Right renal pelvis (tissue), 4 donors: ENCODE results near the gene GABRB1. TPM values are rescaled to one million over a fixed set of nuclear protein-coding genes. Genes with fewer than 3 reads are reported as not detected.

Experiments
- DNase-seq, 4 donors: peaks; one replicate each; pipeline ENCODE4 v3.0.0-alpha.2; 2013; ENCODE audit warnings: low read depth in 4 of 4, low spot score in 3 of 4, missing footprints in 1 of 4
- polyA plus RNA-seq, 4 donors: library from polyadenylated mRNA; unstranded; fragments of 120-200 nt; gene quantifications; one replicate each; pipeline ENCODE4 v1.2.1, GENCODE V29; 2013; ENCODE audit not compliant: insufficient read length in 4 of 4

The GABRB1 gene
- polyA plus RNA-seq, 4 donors = 0.26 to 0.64 (median 0.52) TPM

DNA sequence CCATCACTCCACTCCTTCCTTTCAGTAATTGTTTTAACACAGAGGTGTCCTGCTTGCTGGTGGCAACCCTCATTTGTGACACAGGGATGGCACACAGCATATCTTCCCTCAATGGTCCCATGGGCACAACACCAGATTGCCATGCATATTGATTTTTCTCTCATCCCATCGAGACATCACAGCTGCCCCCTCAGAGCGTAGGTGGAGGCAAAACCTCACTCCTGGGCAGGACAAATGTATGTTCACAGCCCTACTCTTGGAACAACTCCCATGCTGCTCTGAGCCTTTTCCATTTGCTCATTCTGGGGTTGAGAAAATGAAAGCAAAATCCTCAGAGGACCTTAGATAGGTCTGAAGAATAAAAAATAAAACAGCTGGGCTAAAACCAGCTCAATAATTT lies 172.2 kb downstream of the GABRB1 start:
- DNase-seq = no peak

- DNase-seq = no peak
Measured at GRCh38 chr4:47207555-47207954, 176.2 kb downstream of the GABRB1 start.

- DNase-seq = no peak
Measured at GRCh38 chr4:47209833-47210232, 178.5 kb downstream of the GABRB1 start.

DNA sequence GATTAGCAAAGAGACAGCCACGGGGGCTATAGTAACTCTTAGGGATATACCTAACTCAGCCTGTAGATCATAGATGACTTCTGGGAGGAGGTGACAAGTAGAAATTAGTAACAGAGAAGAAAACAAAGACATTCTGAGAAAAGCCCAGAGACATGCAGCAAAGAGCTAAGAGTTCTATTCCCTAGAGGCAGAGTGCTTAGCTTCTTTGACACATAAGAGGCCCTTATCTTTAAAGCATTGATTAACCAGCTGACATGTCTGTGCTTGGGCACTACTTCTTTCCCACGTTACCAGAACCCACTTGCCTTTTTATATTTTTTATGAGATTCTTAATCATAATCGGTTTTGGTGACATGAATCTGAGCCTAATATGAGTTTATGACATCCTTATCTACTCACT lies 179.5 kb downstream of the GABRB1 start:
- no peak for DNase-seq

DNA sequence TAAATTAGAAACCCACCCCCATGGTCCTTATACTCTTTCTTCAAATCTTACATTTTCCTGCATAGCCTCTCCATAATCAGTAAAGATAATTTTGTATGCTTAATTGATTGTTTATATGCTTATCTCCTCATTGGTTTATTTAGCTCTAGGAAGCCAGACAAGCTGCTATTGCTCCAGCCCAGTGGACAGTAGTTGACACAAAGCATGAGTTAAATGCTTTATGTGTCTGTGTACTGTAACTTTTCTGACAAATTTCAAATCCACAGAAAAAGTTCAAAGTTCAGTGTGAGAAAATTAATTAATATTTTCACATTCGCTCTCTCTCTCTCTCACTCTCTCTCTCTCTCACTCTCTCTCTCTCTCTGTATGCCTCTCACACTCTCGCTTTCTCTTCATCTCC lies 181.7 kb downstream of the GABRB1 start:
- DNase-seq = no peak

DNA sequence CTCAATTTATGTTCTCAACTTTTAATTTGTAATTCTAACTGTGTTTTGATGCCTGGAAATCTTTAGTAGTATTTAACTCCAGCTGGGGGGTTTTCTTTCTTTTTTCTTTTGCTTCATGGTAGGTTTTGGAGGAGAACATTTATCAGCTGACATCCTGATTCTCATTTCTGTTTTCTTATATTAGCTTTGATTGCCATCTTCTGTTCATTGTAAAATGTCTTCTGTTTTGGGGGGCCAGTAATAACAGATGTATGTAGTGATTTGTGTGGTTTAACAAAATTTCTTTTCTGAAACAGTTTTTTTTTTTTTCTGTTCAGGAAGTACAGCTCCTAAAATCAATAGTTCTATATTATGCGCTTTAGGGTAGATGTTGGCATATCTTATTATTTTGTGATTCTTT lies 182.2 kb downstream of the GABRB1 start:
- DNase-seq = no peak

DNA sequence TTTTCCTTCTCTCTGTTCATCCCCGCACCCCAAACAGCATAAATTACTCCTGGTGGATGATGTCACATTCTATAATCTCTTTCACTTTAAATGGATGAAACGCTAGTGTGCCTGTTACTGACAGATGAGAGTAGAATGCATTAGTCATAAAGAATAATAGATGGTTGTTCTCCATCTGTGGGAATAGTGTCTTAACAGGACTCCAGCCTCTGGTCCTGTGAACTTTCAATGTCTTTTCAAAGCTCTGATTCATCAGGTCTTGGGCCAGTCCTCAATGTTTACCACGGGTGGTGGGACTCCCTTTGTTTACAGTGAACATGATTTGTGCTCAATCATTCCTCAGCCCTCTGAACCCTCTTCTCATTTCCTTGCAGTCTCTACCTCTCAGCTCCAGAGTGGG lies 182.6 kb downstream of the GABRB1 start:
- no peak for DNase-seq

DNA sequence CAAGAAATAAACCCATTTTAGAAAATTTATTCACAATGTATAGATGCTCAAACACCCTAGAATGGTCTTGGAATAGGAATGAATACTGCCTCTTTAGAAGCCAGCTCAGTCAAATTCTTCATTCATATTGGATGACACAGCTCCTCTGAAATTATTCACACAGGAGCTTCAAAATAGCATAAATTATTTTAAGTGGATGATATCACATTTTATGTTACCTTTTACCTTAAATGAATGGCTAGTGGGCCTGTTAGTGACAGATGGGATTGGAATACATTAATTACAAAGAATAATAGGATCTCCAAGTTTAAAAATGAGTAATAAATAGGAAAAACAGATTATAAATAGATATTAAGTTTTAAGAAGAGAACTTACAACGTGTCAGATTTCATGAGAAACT lies 184.4 kb downstream of the GABRB1 start:
- no peak for DNase-seq

GRCh38 chr4:47217291-47217690 lies 185.9 kb downstream of the GABRB1 start:
- DNase-seq = no peak

- DNase-seq = no peak
Measured at GRCh38 chr4:47217884-47218283, 186.5 kb downstream of the GABRB1 start.

GRCh38 chr4:47218631-47219030 lies 187.3 kb downstream of the GABRB1 start:
- no peak for DNase-seq

GRCh38 chr4:47219586-47219985 lies 188.2 kb downstream of the GABRB1 start:
- DNase-seq = no peak

GRCh38 chr4:47221721-47222120 lies 190.4 kb downstream of the GABRB1 start:
- no peak for DNase-seq

- no peak for DNase-seq
Measured at GRCh38 chr4:47222276-47222675, 190.9 kb downstream of the GABRB1 start.

GRCh38 chr4:47224361-47224760 lies 193.0 kb downstream of the GABRB1 start:
- no peak for DNase-seq

DNA sequence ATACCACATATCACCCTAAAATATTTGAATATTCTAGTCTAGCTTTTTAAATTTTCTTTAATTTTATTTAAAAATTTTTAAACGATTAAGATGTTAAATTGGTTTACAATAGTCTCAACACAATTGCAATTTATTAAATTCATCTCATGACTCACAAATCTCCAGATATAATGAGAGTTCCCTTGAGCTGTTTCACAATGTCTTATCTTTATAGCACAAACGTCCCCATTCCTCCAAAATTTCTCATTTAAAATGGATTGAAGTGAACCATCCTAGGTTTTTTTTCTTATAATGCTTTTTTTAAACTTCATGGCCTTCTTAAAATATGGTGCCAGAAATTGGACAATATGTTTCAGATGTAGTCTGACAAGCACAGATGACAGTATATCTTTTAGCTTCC lies 204.4 kb downstream of the GABRB1 start:
- DNase-seq = no peak

- no peak for DNase-seq
Measured at GRCh38 chr4:47238667-47239066, 207.3 kb downstream of the GABRB1 start.

GRCh38 chr4:47239649-47240048 lies 208.3 kb downstream of the GABRB1 start:
- DNase-seq = no peak

- DNase-seq = no peak
Measured at GRCh38 chr4:47251348-47252135, 220.2 kb downstream of the GABRB1 start.

- no peak for DNase-seq
Measured at GRCh38 chr4:47263721-47264120, 232.4 kb downstream of the GABRB1 start.

GRCh38 chr4:47270201-47270888 lies 239.0 kb downstream of the GABRB1 start:
- no peak for DNase-seq

GRCh38 chr4:47271291-47271690 lies 239.9 kb downstream of the GABRB1 start:
- no peak for DNase-seq
